NCI-H1105 (cell line): ENCODE data around the gene PCDHA11.
"Not testable (repeated sequence)": the region's sequence is repeated elsewhere in the genome, so short reads cannot be mapped to it uniquely, and the experiment has no call there.

Experiments used
- DNase-seq: peaks from one replicate; lab custom pipeline; 2025; lab: John Stamatoyannopoulos, UW

The PCDHA11 gene

GRCh38 chr5:140868721-140869554, at the start of gene PCDHA11:
PCDHA11 (plus strand) TSS chr5:140868957; CDS start chr5:140869104, 147 bp downstream.
- DNase-seq, result no peak

- DNase-seq, result no peak
Observed at GRCh38 chr5:140821375-140822280, 47.1 kb upstream of the PCDHA11 start, which contains the start of gene PCDHA5. PCDHA5 (plus strand) TSS chr5:140821613.

GRCh38 chr5:140822281-140822629, 46.5 kb upstream of the PCDHA11 start:
- DNase-seq, result no peak

- DNase-seq, result not testable (repeated sequence)
Observed at GRCh38 chr5:140822969-140823368, 45.8 kb upstream of the PCDHA11 start.

GRCh38 chr5:140823475-140823874, 45.3 kb upstream of the PCDHA11 start:
- no peak for DNase-seq

GRCh38 chr5:140827704-140828361, 40.9 kb upstream of the PCDHA11 start, which contains the start of gene PCDHA6:
PCDHA6 (plus strand) TSS chr5:140827960; CDS start chr5:140828092, 132 bp downstream.
- no peak for DNase-seq

GRCh38 chr5:140828362-140828737, 40.4 kb upstream of the PCDHA11 start:
- DNase-seq, result no peak

- not testable (repeated sequence) for DNase-seq
Observed at GRCh38 chr5:140829511-140830501, 39.0 kb upstream of the PCDHA11 start.

- no peak for DNase-seq
Observed at GRCh38 chr5:140833993-140834392, 34.8 kb upstream of the PCDHA11 start, which contains the start of gene PCDHA7. PCDHA7 (plus strand) TSS chr5:140834269; CDS start chr5:140834384, 115 bp downstream.

GRCh38 chr5:140834439-140835008, 34.2 kb upstream of the PCDHA11 start:
- not testable (repeated sequence) for DNase-seq

GRCh38 chr5:140835622-140836510, 32.9 kb upstream of the PCDHA11 start:
- DNase-seq, result no peak

GRCh38 chr5:140840978-140841962, 27.5 kb upstream of the PCDHA11 start, which contains the start of gene PCDHA8:
PCDHA8 (plus strand) TSS chr5:140841187; CDS start chr5:140841322, 135 bp downstream.
- no peak for DNase-seq

- DNase-seq, result no peak
Observed at GRCh38 chr5:140842798-140843733, 25.7 kb upstream of the PCDHA11 start.

GRCh38 chr5:140848139-140849102, 20.3 kb upstream of the PCDHA11 start, which contains the start of gene PCDHA9:
PCDHA9 (plus strand) TSS chr5:140848382; CDS start chr5:140848496, 114 bp downstream.
- DNase-seq, result not testable (repeated sequence)

- not testable (repeated sequence) for DNase-seq
Observed at GRCh38 chr5:140849831-140850634, 18.7 kb upstream of the PCDHA11 start.
